Esophagus squamous epithelium (tissue), 5 donors: ENCODE results near the gene FAM118B. TPM values are rescaled to one million over a fixed set of nuclear protein-coding genes. Genes with fewer than 3 reads are reported as not detected.

Source experiments
- DNase-seq: peaks from one replicate; lab custom pipeline; 2025; lab: John Stamatoyannopoulos, UW
- H3K27ac ChIP-seq, 4 donors: fragments of 200-600 bp; sonication (generic); one replicate each; pipeline ENCODE4 v1.5.1; 2016 to 2019; ENCODE audit warnings: mild to moderate bottlenecking in 1 of 4
- H3K27me3 ChIP-seq, 4 donors: fragments of 200-600 bp; sonication (generic); 1 replicate in 3 of 4; 2 replicates in 1 of 4; pipeline versions ENCODE4 v1.5.1 to v1.6.0; 2017 to 2021; ENCODE audit warnings: antibody characterized with exemption in 1 of 4
- H3K36me3 ChIP-seq, 3 donors: fragments of 200-600 bp; sonication (generic); one replicate each; pipeline ENCODE4 v1.5.1; 2016 to 2019
- H3K4me1 ChIP-seq, 3 donors: fragments of 200-600 bp; sonication (generic); one replicate each; pipeline ENCODE4 v1.5.1; 2017 to 2019
- H3K4me3 ChIP-seq, 4 donors: fragments of 200-600 bp; sonication (generic); 1 replicate in 3 of 4; 2 replicates in 1 of 4; pipeline ENCODE4 v1.5.1; 2016 to 2019; ENCODE audit warnings: mild to moderate bottlenecking in 2 of 4, moderate library complexity in 1 of 4
- H3K9me3 ChIP-seq, 3 donors: fragments of 200-600 bp; sonication (generic); one replicate each; pipeline ENCODE4 v1.5.1; 2016 to 2019
- POLR2A ChIP-seq, 4 donors: fragments of 450-650 bp; IDR thresholded peaks; one replicate each; pipeline ENCODE4 v1.6.1; 2017; ENCODE audit warnings: antibody characterized with exemption in 4 of 4, mild to moderate bottlenecking in 4 of 4, moderate library complexity in 3 of 4
- WGBS, 2 donors: methylation state at CpG; one replicate each; pipeline ENCODE4 v1.1.5; 2018; 5-methylcytosine and 5-hydroxymethylcytosine counted together
- intact Hi-C: fragments of 100-400 bp; cut with DNase I; formaldehyde crosslinking; loops from one replicate; pipeline ENCODE4 v1.15.0; 2022
- total RNA-seq, 4 donors: library from RNA; depleted of rRNA; stranded (reverse); fragments of >200 nt; gene quantifications; one replicate each; pipeline ENCODE4 v1.1.0, GENCODE V29; 2016
- TF ChIP-seq, protein P1 (sequence below), 6 experiments: fragments of 450-650 bp in 4 of 6; fragments of 200-600 bp in 2 of 6; sonication (generic) in 2 of 6; IDR thresholded peaks; one replicate each; pipeline ENCODE4 v1.5.1; 2016 to 2019; ENCODE audit warnings: antibody characterized with exemption in 6 of 6, mild to moderate bottlenecking in 4 of 6, moderate library complexity in 4 of 6
- donor health status: DM: yes; HTN: yes; CAD: no.

Gene FAM118B
- total RNA-seq, 4 donors from 2014 or later: 6.5 to 18.5 (median 13.6) TPM

DNA sequence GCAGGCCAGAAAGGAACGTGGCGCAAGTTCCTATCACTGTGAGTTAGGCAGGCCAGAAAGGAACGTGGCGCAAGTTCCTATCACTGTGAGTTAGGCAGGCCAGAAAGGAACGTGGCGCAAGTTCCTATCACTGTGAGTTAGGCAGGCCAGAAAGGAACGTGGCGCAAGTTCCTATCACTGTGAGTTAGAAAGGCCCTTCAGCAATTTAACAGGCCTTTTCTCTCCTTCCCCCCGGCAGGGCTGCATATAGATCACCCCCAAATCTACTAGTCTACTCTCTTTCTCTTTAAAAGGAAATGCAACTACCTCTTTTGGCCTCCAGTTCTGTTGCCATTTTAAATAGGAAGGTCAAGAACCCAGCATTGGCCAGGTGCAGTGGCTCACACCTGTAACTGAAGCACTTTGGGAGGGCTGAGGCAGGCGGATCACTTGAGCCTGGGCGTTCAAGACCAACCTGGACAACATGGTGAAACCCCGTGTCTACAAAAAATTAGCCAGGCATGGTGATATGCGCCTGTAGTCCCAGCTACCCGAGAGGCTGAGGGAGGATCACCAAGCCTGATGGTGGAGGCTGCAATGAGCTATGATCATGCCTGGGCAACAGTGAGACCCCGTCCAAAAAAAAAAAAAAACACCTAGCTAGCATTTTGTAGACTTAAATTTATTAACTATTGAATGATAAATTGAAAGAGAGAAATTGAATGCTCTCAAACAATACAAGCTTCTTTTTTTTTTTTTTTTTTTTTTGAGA is 14.9 kb downstream of the FAM118B start:
- no peaks in the 10 kb centered on the region for H3K27me3 ChIP-seq
- no peak overlapping the region for H3K4me3 ChIP-seq
- WGBS, 2 donors: 93 to 97% methylated on average over 5 to 6 of the region's 15 CpGs
- no peaks in the 10 kb centered on the region for H3K9me3 ChIP-seq
- no peak for DNase-seq
- H3K27ac ChIP-seq: no peak overlapping the region
- TF ChIP-seq, protein P1, sequence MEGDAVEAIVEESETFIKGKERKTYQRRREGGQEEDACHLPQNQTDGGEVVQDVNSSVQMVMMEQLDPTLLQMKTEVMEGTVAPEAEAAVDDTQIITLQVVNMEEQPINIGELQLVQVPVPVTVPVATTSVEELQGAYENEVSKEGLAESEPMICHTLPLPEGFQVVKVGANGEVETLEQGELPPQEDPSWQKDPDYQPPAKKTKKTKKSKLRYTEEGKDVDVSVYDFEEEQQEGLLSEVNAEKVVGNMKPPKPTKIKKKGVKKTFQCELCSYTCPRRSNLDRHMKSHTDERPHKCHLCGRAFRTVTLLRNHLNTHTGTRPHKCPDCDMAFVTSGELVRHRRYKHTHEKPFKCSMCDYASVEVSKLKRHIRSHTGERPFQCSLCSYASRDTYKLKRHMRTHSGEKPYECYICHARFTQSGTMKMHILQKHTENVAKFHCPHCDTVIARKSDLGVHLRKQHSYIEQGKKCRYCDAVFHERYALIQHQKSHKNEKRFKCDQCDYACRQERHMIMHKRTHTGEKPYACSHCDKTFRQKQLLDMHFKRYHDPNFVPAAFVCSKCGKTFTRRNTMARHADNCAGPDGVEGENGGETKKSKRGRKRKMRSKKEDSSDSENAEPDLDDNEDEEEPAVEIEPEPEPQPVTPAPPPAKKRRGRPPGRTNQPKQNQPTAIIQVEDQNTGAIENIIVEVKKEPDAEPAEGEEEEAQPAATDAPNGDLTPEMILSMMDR (IDR thresholded peaks at IDR 0.05): no peak
- TF ChIP-seq POLR2A (IDR thresholded peaks at IDR 0.05): no peak
- no peaks in the 10 kb centered on the region for H3K4me1 ChIP-seq
- intact Hi-C loops: no loop called here
- H3K36me3 ChIP-seq: peaks cover 0 to 17% (median 0%) of the 10 kb centered on the region in 3 donors

DNA sequence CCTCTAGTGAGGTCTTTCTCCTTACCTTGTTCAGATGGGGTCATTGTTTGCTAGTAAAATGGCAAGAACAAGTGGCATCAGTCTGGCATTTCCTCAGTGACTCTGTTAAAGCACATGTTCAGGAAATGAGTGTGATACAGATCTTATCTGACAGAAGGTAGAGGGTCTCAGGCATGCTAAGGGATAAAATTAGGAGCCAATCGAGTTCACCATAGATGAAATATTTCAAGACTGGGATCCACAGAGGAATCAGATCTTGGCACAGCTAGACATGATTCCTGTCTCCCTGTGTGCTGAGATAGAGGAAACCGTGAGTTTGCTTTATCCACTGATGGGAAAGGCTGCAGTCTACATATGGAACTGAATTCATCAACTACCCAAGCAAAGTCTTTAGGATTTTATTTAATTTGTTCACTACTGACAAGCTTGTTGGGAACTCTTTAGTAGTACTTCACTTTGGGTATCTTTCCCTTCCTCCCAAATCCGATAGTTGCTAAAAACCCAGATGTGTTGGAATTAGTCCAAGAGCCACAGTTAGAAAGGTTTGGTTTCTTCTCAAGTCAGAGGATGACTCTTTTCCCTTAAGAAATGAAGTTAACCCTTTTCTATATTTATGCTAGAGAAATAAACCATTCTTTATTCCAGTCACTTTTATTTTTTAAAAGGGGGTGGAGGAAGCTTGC is 18.4 kb downstream of the FAM118B start:
- Histone ChIP-seq H3K27me3 (no peaks in the 10 kb centered on the region), H3K27ac (no peak overlapping the region), H3K4me1 (no peaks in the 10 kb centered on the region), H3K9me3 (no peaks in the 10 kb centered on the region), H3K36me3 (peaks cover 0 to 20% (median 0%) of the 10 kb centered on the region in 3 donors), H3K4me3 (no peak overlapping the region)
- WGBS, 2 donors: 58 to 68% methylated on average over 3 of the region's 3 CpGs
- DNase-seq: no peak
- intact Hi-C loops: no loop called here
- TF ChIP-seq, protein P1 (IDR thresholded peaks at IDR 0.05): no peak
- no peak for TF ChIP-seq POLR2A (IDR thresholded peaks at IDR 0.05)

DNA sequence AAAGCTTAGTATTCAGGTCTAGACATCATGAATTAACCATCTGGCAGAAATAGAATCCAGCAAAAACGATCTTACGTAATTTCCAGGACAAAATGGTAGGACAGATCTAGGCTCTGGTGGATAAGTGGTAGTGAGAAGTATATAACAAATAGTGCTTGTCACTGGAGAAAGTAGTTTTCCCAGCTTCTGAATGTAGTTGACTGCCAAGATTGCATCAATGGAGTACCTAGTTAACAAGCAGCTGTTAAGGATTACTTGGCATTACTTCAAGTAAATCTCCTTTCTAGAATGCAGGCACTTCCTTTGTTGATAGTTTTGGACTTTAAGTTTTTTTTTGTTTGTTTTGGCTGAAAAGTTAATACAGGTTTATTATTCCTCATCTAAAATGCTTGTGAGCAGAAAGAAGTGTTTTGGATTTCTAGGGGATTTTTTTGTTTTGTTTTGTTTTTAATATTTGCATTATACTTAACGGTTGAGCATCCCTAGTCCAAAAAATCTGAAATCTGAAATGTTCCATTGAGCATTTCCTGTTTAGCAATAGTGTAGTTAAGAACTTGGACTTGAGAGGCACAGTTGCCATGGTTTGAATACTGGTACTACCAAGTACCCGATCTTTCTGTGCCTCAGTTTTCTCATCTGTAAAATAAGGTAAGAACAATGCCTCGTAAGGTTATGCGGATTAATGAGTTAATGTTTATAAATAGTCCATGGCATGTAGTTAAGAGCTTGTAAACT is 20.3 kb downstream of the FAM118B start:
- 66 to 71% methylated on average over 6 of the region's 6 CpGs for WGBS, 2 donors
- DNase-seq: no peak

DNA sequence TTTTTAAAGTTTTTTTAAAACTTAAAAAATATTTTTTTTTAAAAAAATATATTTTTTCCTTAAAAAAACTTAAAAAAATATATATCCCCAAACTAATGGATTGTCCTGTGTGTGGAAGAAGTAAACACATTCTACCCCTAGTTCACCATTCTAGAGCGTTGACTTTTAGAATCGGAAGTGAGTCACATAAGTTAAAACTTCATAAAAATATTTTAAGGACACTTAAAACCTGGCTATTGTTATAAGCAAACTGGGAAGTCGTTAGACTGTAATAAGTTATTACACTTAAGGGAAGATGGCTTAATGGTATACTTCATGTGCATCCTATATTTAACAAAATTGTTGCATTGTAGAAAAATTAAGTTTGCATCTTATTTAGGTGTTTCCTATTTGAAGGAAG is 21.1 kb downstream of the FAM118B start:
- no peak for TF ChIP-seq POLR2A (IDR thresholded peaks at IDR 0.05)
- TF ChIP-seq, protein P1 (IDR thresholded peaks at IDR 0.05): no peak
- DNase-seq: no peak
- H3K27ac ChIP-seq: no peak overlapping the region

More for the DNA sequence above, 20.3 kb downstream of the FAM118B start:
- no peak for TF ChIP-seq POLR2A (IDR thresholded peaks at IDR 0.05)
- TF ChIP-seq, protein P1 (IDR thresholded peaks at IDR 0.05): no peak
- Histone ChIP-seq H3K4me3 (no peak overlapping the region), H3K27ac (no peak overlapping the region), H3K36me3 (peaks cover 0 to 34% (median 0%) of the 10 kb centered on the region in 3 donors), H3K4me1 (no peaks in the 10 kb centered on the region), H3K27me3 (no peaks in the 10 kb centered on the region), H3K9me3 (no peaks in the 10 kb centered on the region)
- intact Hi-C loops: no loop called here

More for the DNA sequence above, 21.1 kb downstream of the FAM118B start:
- Histone ChIP-seq H3K36me3 (peaks cover 0 to 34% (median 0%) of the 10 kb centered on the region in 3 donors), H3K4me1 (no peaks in the 10 kb centered on the region), H3K27me3 (no peaks in the 10 kb centered on the region), H3K4me3 (no peak overlapping the region), H3K9me3 (no peaks in the 10 kb centered on the region)
- WGBS, 2 donors: 84 to 89% methylated on average over 3 of the region's 3 CpGs
- intact Hi-C loops: no loop called here
